Fibroblast of lung (primary cell): ENCODE measurements around the gene PAN2. TPM values are rescaled to one million over a fixed set of nuclear protein-coding genes. Genes with fewer than 3 reads are reported as not detected.

ENCODE experiments used
- DNase-seq, 2 donors: peaks; one replicate each; pipeline versions ENCODE4 v3.0.0 to v3.0.0-alpha.2; 2010; ENCODE audit warnings: low read depth in 2 of 2
- H2AFZ ChIP-seq: 2 replicates; pipeline ENCODE4 v1.5.1; 2012; ENCODE audit warnings: low read length, control low read depth, inconsistent platforms
- H3K27ac ChIP-seq: 2 replicates; pipeline ENCODE4 v1.5.1; 2011; ENCODE audit warnings: low read length, control low read depth; ENCODE audit not compliant: insufficient read depth
- H3K27me3 ChIP-seq: 2 replicates; pipeline ENCODE4 v1.5.1; 2011; ENCODE audit warnings: mild to moderate bottlenecking, low read length; ENCODE audit not compliant: control insufficient read depth, insufficient read depth
- H3K36me3 ChIP-seq: 2 replicates; pipeline ENCODE4 v1.5.1; 2011; ENCODE audit warnings: low read length; ENCODE audit not compliant: control insufficient read depth, insufficient read depth
- H3K4me1 ChIP-seq: 2 replicates; pipeline ENCODE4 v1.5.1; 2011; ENCODE audit warnings: low read length; ENCODE audit not compliant: control insufficient read depth, insufficient read depth; ENCODE audit errors: extremely low read depth
- H3K4me2 ChIP-seq: 2 replicates; pipeline ENCODE4 v1.5.1; 2011; ENCODE audit warnings: low read length, control low read depth; ENCODE audit not compliant: insufficient read depth; ENCODE audit errors: extremely low read depth
- H3K4me3 ChIP-seq, 4 experiments: fragments of 200-600 bp in 1 of 4; sonication (generic) in 1 of 4; replicated peaks in 1 of 4; 2 replicates each; pipeline ENCODE4 v1.5.1; 2011 to 2016; ENCODE audit warnings: low read length in 4 of 4, low read depth in 3 of 4, mild to moderate bottlenecking in 3 of 4, control low read depth in 2 of 4, inconsistent platforms in 1 of 4, mixed read lengths in 1 of 4; ENCODE audit not compliant: insufficient read depth in 1 of 4; ENCODE audit errors: control extremely low read depth in 1 of 4
- H3K79me2 ChIP-seq: 2 replicates; pipeline ENCODE4 v1.5.1; 2012; ENCODE audit warnings: mild to moderate bottlenecking, low read length, inconsistent platforms; ENCODE audit not compliant: control insufficient read depth, insufficient read depth
- H3K9ac ChIP-seq: 2 replicates; pipeline ENCODE4 v1.5.1; 2011; ENCODE audit warnings: mild to moderate bottlenecking, low read length, control low read depth; ENCODE audit not compliant: insufficient read depth
- H3K9me3 ChIP-seq: 2 replicates; pipeline ENCODE4 v1.5.1; 2012; ENCODE audit warnings: low read depth, low read length; ENCODE audit not compliant: control insufficient read depth, insufficient read depth
- H4K20me1 ChIP-seq: 2 replicates; pipeline ENCODE4 v1.5.1; 2011; ENCODE audit warnings: low read length; ENCODE audit not compliant: control insufficient read depth, insufficient read depth; ENCODE audit errors: extremely low read depth
- CTCF ChIP-seq, 2 donors: IDR thresholded peaks in 1 of 2; conservative IDR thresholded peaks in 1 of 2; 1 replicate in 1 of 2; 2 replicates in 1 of 2; pipeline ENCODE4 v1.5.1; 2011 to 2012; ENCODE audit warnings: low read length in 2 of 2, control low read depth in 1 of 2, inconsistent platforms in 1 of 2, low read depth in 1 of 2, mild to moderate bottlenecking in 1 of 2
- EZH2 ChIP-seq: IDR thresholded peaks from 2 replicates; pipeline ENCODE4 v1.5.1; 2012; ENCODE audit warnings: low read length, control low read depth, mild to moderate bottlenecking; ENCODE audit errors: missing control alignments
- polyA plus RNA-seq, 2 donors: library from polyadenylated mRNA; depleted of rRNA in 1 of 2; stranded (reverse) in 1 of 2; unstranded in 1 of 2; fragments of >200 nt; gene quantifications; 2 replicates each; pipeline ENCODE4 v1.2.1, GENCODE V29; 2011 to 2012; ENCODE audit warnings: missing spikeins in 1 of 2
- total RNA-seq: library from RNA; depleted of rRNA; stranded (reverse); fragments of >200 nt; gene quantifications from 2 replicates; pipeline ENCODE4 v1.2.1, GENCODE V29; 2014

PAN2 gene
- total and polyA plus RNA-seq, 2 donors (not counting 1 experiment from before 2014, with no cell fraction given) = 17.3 to 25.9 TPM

GRCh38 chr12:56317675-56318074, 16.1 kb downstream of the PAN2 start:
- peaks cover 6% of the 10 kb centered on the region for H3K4me1 ChIP-seq
- no peak overlapping the region for H3K9ac ChIP-seq
- no peak for DNase-seq
- no peak overlapping the region for H3K4me3 ChIP-seq
- H3K9me3 ChIP-seq = no peaks in the 10 kb centered on the region
- peaks cover 5% of the 10 kb centered on the region for H3K36me3 ChIP-seq
- TF ChIP-seq CTCF (conservative IDR thresholded peaks at IDR 0.05 in 1 of 2, IDR thresholded peaks at IDR 0.05 in 1 of 2; ENCODE audit: low read depth in 1 of 2, low read length in 2 of 2) = no peak
- TF ChIP-seq EZH2 = no peak
- no peaks in the 10 kb centered on the region for H4K20me1 ChIP-seq
- H3K27me3 ChIP-seq = no peaks in the 10 kb centered on the region
- peaks cover 17% of the 10 kb centered on the region for H3K79me2 ChIP-seq
- H2AFZ ChIP-seq = no peak overlapping the region
- H3K27ac ChIP-seq = no peak overlapping the region
- H3K4me2 ChIP-seq = no peak overlapping the region

- Histone ChIP-seq H3K27me3 (no peaks in the 10 kb centered on the region), H3K4me1 (peaks cover 4% of the 10 kb centered on the region), H3K27ac (peak within 1 kb of the TSS; percentile 71), H3K9ac (peak within 1 kb of the TSS; percentile 93), H3K79me2 (peaks cover 17% of the 10 kb centered on the region), H3K4me3 (peak within 1 kb of the TSS; percentile 89 to 98 (median 96)), H3K36me3 (peaks cover 4% of the 10 kb centered on the region), H2AFZ (peak within 1 kb of the TSS; percentile 63), H4K20me1 (no peaks in the 10 kb centered on the region), H3K9me3 (no peaks in the 10 kb centered on the region), H3K4me2 (peak within 1 kb of the TSS; percentile 97)
- DNase-seq = peak; percentile 97 to 98
- TF ChIP-seq EZH2 (no peak), CTCF (conservative IDR thresholded peaks at IDR 0.05 in 1 of 2, IDR thresholded peaks at IDR 0.05 in 1 of 2; ENCODE audit: low read depth in 1 of 2, low read length in 2 of 2) (no peak)
Observed at GRCh38 chr12:56315622-56316473, 18.0 kb downstream of the PAN2 start, which contains the start of gene CNPY2. TSS of gene CNPY2 (minus strand) at chr12:56315988. CDS start at chr12:56315217, 771 bp downstream.

GRCh38 chr12:56315249-56315621, 18.6 kb downstream of the PAN2 start:
- peaks cover 4% of the 10 kb centered on the region for H3K4me1 ChIP-seq
- H3K4me3 ChIP-seq = peak overlapping the region; percentile 89 to 98 (median 96)
- H2AFZ ChIP-seq = peak overlapping the region; percentile 60
- TF ChIP-seq EZH2 (no peak), CTCF (conservative IDR thresholded peaks at IDR 0.05 in 1 of 2, IDR thresholded peaks at IDR 0.05 in 1 of 2; ENCODE audit: low read depth in 1 of 2, low read length in 2 of 2) (no peak)
- peaks cover 17% of the 10 kb centered on the region for H3K79me2 ChIP-seq
- peak overlapping the region; percentile 71 for H3K27ac ChIP-seq
- DNase-seq = peak in 1 of 2 donors; percentile 14
- H3K27me3 ChIP-seq = no peaks in the 10 kb centered on the region
- no peaks in the 10 kb centered on the region for H4K20me1 ChIP-seq
- peak overlapping the region; percentile 97 for H3K4me2 ChIP-seq
- peak overlapping the region; percentile 93 for H3K9ac ChIP-seq
- H3K9me3 ChIP-seq = no peaks in the 10 kb centered on the region
- H3K36me3 ChIP-seq = peaks cover 4% of the 10 kb centered on the region
